H1 (cell line): ENCODE results near the gene PSORS1C2. TPM values are rescaled to one million over a fixed set of nuclear protein-coding genes. Genes with fewer than 3 reads are reported as not detected.

Experiments used
- CTCF ChIA-PET: fragments of 300-600 bp; sonication (Branson Sonifier 250); formaldehyde crosslinking; loops from one replicate; lab custom pipeline; 2021; ENCODE audit not compliant: partially characterized antibody; lab: Charles Lee
- POLR2A ChIA-PET: fragments of 300-600 bp; sonication (Branson Sonifier 250); formaldehyde crosslinking; loops from one replicate; lab custom pipeline; 2021; ENCODE audit warnings: inconsistent platforms; ENCODE audit not compliant: partially characterized antibody; lab: Charles Lee
- DNase-seq, 2 experiments: peaks; one replicate each; pipeline versions ENCODE4 v3.0.0 to v3.0.0-alpha.2; 2010 to 2022; ENCODE audit warnings: low spot score in 2 of 2, low read depth in 1 of 2, mixed read lengths in 1 of 2
- FAIRE-seq: peaks from 2 replicates; lab custom pipeline; 2011; peaks lifted over from hg19 to GRCh38; lab: Jason Lieb, UNC
- H2AFZ ChIP-seq: 2 replicates; pipeline ENCODE4 v1.8.1; 2012; ENCODE audit warnings: low read length, inconsistent platforms
- H2AK5ac ChIP-seq: 2 replicates; pipeline ENCODE4 v1.6.1; 2013; ENCODE audit warnings: low read depth, low read length
- H2BK120ac ChIP-seq: replicated peaks from 2 replicates; pipeline ENCODE3; 2013; ENCODE audit warnings: low read depth, low read length, inconsistent platforms
- H2BK12ac ChIP-seq: 2 replicates; pipeline ENCODE4 v1.6.1; 2013; ENCODE audit warnings: low read depth, low read length
- H2BK15ac ChIP-seq: 2 replicates; pipeline ENCODE4 v1.6.1; 2013; ENCODE audit warnings: low read length
- H2BK20ac ChIP-seq: 2 replicates; pipeline ENCODE4 v1.6.1; 2013; ENCODE audit warnings: low read length
- H2BK5ac ChIP-seq: 2 replicates; pipeline ENCODE4 v1.6.1; 2013; ENCODE audit warnings: low read depth, low read length
- H3K14ac ChIP-seq: 2 replicates; pipeline ENCODE4 v1.6.1; 2013; ENCODE audit warnings: inconsistent platforms; ENCODE audit not compliant: insufficient read length
- H3K18ac ChIP-seq: 2 replicates; pipeline ENCODE4 v1.6.1; 2013; ENCODE audit warnings: low read length; ENCODE audit errors: extremely low read depth
- H3K23ac ChIP-seq: 2 replicates; pipeline ENCODE4 v1.6.1; 2013; ENCODE audit warnings: inconsistent platforms; ENCODE audit not compliant: insufficient read length
- H3K23me2 ChIP-seq: 2 replicates; pipeline ENCODE4 v1.6.1; 2013; ENCODE audit warnings: low read depth, low read length
- H3K27ac ChIP-seq: 2 replicates; pipeline ENCODE4 v1.6.1; 2011; ENCODE audit warnings: low read depth, low read length, inconsistent platforms
- H3K27me3 ChIP-seq, 4 experiments: replicated peaks in 1 of 4; 1 replicate in 1 of 4; 2 replicates in 3 of 4; pipeline versions ENCODE4 v1.6.1 to v1.8.1; 2011 to 2013; ENCODE audit warnings: low read length in 3 of 4, mild to moderate bottlenecking in 3 of 4, inconsistent platforms in 2 of 4, mixed read lengths in 2 of 4, moderate library complexity in 1 of 4; ENCODE audit not compliant: control insufficient read depth in 3 of 4, insufficient read depth in 3 of 4; ENCODE audit errors: extremely low read depth in 1 of 4
- H3K36me3 ChIP-seq, 4 experiments: 2 replicates each; pipeline versions ENCODE4 v1.6.1 to v1.8.1; 2011 to 2013; ENCODE audit warnings: mild to moderate bottlenecking in 4 of 4, low read length in 3 of 4, moderate library complexity in 2 of 4, control low read depth in 1 of 4, inconsistent platforms in 1 of 4; ENCODE audit not compliant: insufficient read depth in 4 of 4, control insufficient read depth in 2 of 4
- H3K4ac ChIP-seq: replicated peaks from 2 replicates; pipeline ENCODE3; 2013; ENCODE audit warnings: low read length, low read depth, mixed read lengths, inconsistent platforms; ENCODE audit not compliant: insufficient read length
- H3K4me1 ChIP-seq, 4 experiments: replicated peaks in 1 of 4; 1 replicate in 1 of 4; 2 replicates in 3 of 4; pipeline versions ENCODE4 v1.6.1 to v1.8.1; 2011 to 2013; ENCODE audit warnings: low read length in 3 of 4, inconsistent platforms in 2 of 4, mixed read lengths in 1 of 4; ENCODE audit not compliant: insufficient read depth in 4 of 4, control insufficient read depth in 3 of 4
- H3K4me2 ChIP-seq, 2 experiments: 2 replicates each; pipeline versions ENCODE4 v1.6.1 to v1.8.1; 2011 to 2013; ENCODE audit warnings: low read depth in 2 of 2, low read length in 2 of 2, control low read depth in 1 of 2, inconsistent platforms in 1 of 2, mild to moderate bottlenecking in 1 of 2; ENCODE audit not compliant: insufficient read depth in 1 of 2
- H3K4me3 ChIP-seq, 4 experiments: fragments of 200-600, 300-600 bp in 1 of 4; sonication (generic), shearing (Covaris generic), sonication (Bioruptor Twin) in 1 of 4; 2 replicates each; pipeline versions ENCODE4 v1.5.1 to v1.8.1; 2011 to 2016; ENCODE audit warnings: low read length in 4 of 4, low read depth in 3 of 4, control low read depth in 2 of 4, inconsistent platforms in 2 of 4, mild to moderate bottlenecking in 2 of 4, mixed read lengths in 1 of 4, moderate library complexity in 1 of 4; ENCODE audit not compliant: insufficient read depth in 2 of 4; ENCODE audit errors: extremely low read depth in 1 of 4
- H3K56ac ChIP-seq: replicated peaks from 2 replicates; pipeline ENCODE3; 2013; ENCODE audit warnings: low read depth, mild to moderate bottlenecking, mixed read lengths, low read length, inconsistent platforms; ENCODE audit not compliant: insufficient read length
- H3K79me1 ChIP-seq: 2 replicates; pipeline ENCODE4 v1.6.1; 2013; ENCODE audit warnings: low read depth, low read length, control low read depth
- H3K79me2 ChIP-seq, 2 experiments: 2 replicates each; pipeline versions ENCODE4 v1.6.1 to v1.8.1; 2012 to 2013; ENCODE audit warnings: low read length in 2 of 2, mild to moderate bottlenecking in 2 of 2, inconsistent platforms in 1 of 2; ENCODE audit not compliant: insufficient read depth in 2 of 2, control insufficient read depth in 1 of 2
- H3K9ac ChIP-seq, 4 experiments: replicated peaks in 1 of 4; 1 replicate in 1 of 4; 2 replicates in 3 of 4; pipeline versions ENCODE4 v1.6.1 to v1.8.1; 2011 to 2013; ENCODE audit warnings: low read depth in 3 of 4, low read length in 3 of 4, control low read depth in 2 of 4, mild to moderate bottlenecking in 2 of 4, moderate library complexity in 2 of 4, inconsistent platforms in 1 of 4; ENCODE audit errors: extremely low read depth in 1 of 4
- H3K9me3 ChIP-seq, 2 experiments: 2 replicates each; pipeline versions ENCODE4 v1.6.1 to v1.8.1; 2012 to 2013; ENCODE audit warnings: mild to moderate bottlenecking in 2 of 2, moderate library complexity in 2 of 2, control low read depth in 1 of 2, inconsistent platforms in 1 of 2, low read depth in 1 of 2, low read length in 1 of 2, mixed read lengths in 1 of 2; ENCODE audit not compliant: insufficient read depth in 2 of 2
- H4K20me1 ChIP-seq, 2 experiments: replicated peaks in 1 of 2; 2 replicates each; pipeline versions ENCODE3 to v1.8.1; 2011 to 2013; ENCODE audit warnings: inconsistent platforms in 2 of 2, low read length in 2 of 2, mild to moderate bottlenecking in 1 of 2; ENCODE audit not compliant: insufficient read depth in 2 of 2, control insufficient read depth in 1 of 2
- H4K5ac ChIP-seq: 2 replicates; pipeline ENCODE4 v1.6.1; 2013; ENCODE audit warnings: low read length, low read depth, mixed read lengths, inconsistent platforms; ENCODE audit not compliant: insufficient read length
- H4K8ac ChIP-seq: 2 replicates; pipeline ENCODE4 v1.8.0; 2013; ENCODE audit warnings: mild to moderate bottlenecking, moderate library complexity, low read length, inconsistent platforms; ENCODE audit not compliant: insufficient read depth; ENCODE audit errors: extremely low read depth
- H4K91ac ChIP-seq: replicated peaks from 2 replicates; pipeline ENCODE3; 2013; ENCODE audit warnings: low read length, mixed read lengths, inconsistent platforms; ENCODE audit not compliant: insufficient read length
- CBX5 ChIP-seq: fragments of 300-800, 300-1000 bp; sonication (generic); IDR thresholded peaks from 2 replicates; pipeline ENCODE4 v1.7.1; 2016; ENCODE audit warnings: antibody characterized with exemption, low read length, low read depth
- CBX8 ChIP-seq: fragments of 300-800, 300-1000 bp; sonication (generic); IDR thresholded peaks from 2 replicates; pipeline ENCODE4 v1.7.1; 2016; ENCODE audit warnings: low read depth, low read length, borderline replicate concordance
- CHD1 ChIP-seq: IDR thresholded peaks from 2 replicates; pipeline ENCODE4 v1.6.1; 2012; ENCODE audit warnings: low read depth, low read length, improper control_type of control experiment
- CHD2 ChIP-seq: IDR thresholded peaks from 2 replicates; pipeline ENCODE4 v1.6.1; 2012; ENCODE audit warnings: low read length, improper control_type of control experiment
- CREB1 ChIP-seq: IDR thresholded peaks from 2 replicates; pipeline ENCODE4 v1.6.1; 2012; ENCODE audit warnings: inconsistent platforms
- HDAC6 ChIP-seq: IDR thresholded peaks from one replicate; pipeline ENCODE4 v1.7.1; 2012; ENCODE audit warnings: low read depth, mild to moderate bottlenecking, inconsistent platforms, low read length, moderate library complexity
- POLR2AphosphoS5 ChIP-seq: IDR thresholded peaks from 2 replicates; pipeline ENCODE4 v1.6.1; 2011; ENCODE audit warnings: low read depth, low read length
- SRF ChIP-seq: IDR thresholded peaks from 2 replicates; pipeline ENCODE4 v1.6.1; 2011; ENCODE audit warnings: mild to moderate bottlenecking, low read depth, low read length, moderate library complexity
- SUZ12 ChIP-seq: fragments of 200-600 bp; sonication (generic); IDR thresholded peaks from 2 replicates; pipeline ENCODE4 v1.6.1; 2012; ENCODE audit warnings: mild to moderate bottlenecking, inconsistent platforms, low read length, moderate library complexity, mixed read lengths
- TCF12 ChIP-seq: IDR thresholded peaks from 2 replicates; pipeline ENCODE4 v1.6.1; 2011; ENCODE audit warnings: low read depth, mild to moderate bottlenecking, low read length
- TEAD4 ChIP-seq: IDR thresholded peaks from 2 replicates; pipeline ENCODE4 v1.6.1; 2012; ENCODE audit warnings: low read depth, low read length, inconsistent platforms, mixed read lengths
- YY1 ChIP-seq: IDR thresholded peaks from 2 replicates; pipeline ENCODE4 v1.6.1; 2011; ENCODE audit warnings: low read depth, mild to moderate bottlenecking, low read length
- WGBS, 2 experiments: shearing (Covaris generic) in 1 of 2; methylation state at CpG; one replicate each; pipeline versions ENCODE4 v1.1.6 to v1.1.7; 2013 to 2015; ENCODE audit warnings: low lambda C conversion rate in 2 of 2, mixed read lengths in 2 of 2, inconsistent platforms in 1 of 2, low coverage in 1 of 2, missing lambda C conversion rate in 1 of 2; ENCODE audit not compliant: insufficient replicate concordance in 2 of 2, insufficient coverage in 1 of 2, insufficient read length in 1 of 2; ENCODE audit errors: extremely low coverage in 1 of 2, missing lambda C conversion rate in 1 of 2; 5-methylcytosine and 5-hydroxymethylcytosine counted together
- polyA plus RNA-seq, 7 experiments: library from polyadenylated mRNA; depleted of rRNA in 3 of 7; stranded (reverse) in 5 of 7; unstranded in 2 of 7; fragments of >200 nt in 5 of 7; fragments of 200-250 nt in 2 of 7; gene quantifications; 1 replicate in 5 of 7; 2 replicates in 1 of 7; 4 replicates in 1 of 7; pipeline versions ENCODE4 v1.2.1 to v1.2.3, GENCODE V29; 2011 to 2013; ENCODE audit warnings: missing spikeins in 2 of 7, mixed read lengths in 2 of 7
- total RNA-seq: library from RNA; stranded (reverse); fragmentation: NEBNext Ultra II Directional; extraction: Animal tissue kit (Norgen Biotek cat#: 25700); gene quantifications from 2 replicates; pipeline ENCODE4 v1.2.1, GENCODE V29; 2021
- TF ChIP-seq, protein P1 (sequence below), 3 experiments: IDR thresholded peaks; 1 replicate in 2 of 3; 2 replicates in 1 of 3; pipeline versions ENCODE4 v1.5.1 to v1.6.1; 2011; ENCODE audit warnings: low read length in 3 of 3, mild to moderate bottlenecking in 3 of 3, inconsistent platforms in 2 of 3, low read depth in 1 of 3, moderate library complexity in 1 of 3; ENCODE audit not compliant: insufficient read depth in 1 of 3; ENCODE audit errors: control extremely low read depth in 1 of 3

PSORS1C2 gene
- total and polyA plus RNA-seq, 2 of the 8 experiments (the other 6 are each of a cell fraction or from before 2014, with no cell fraction given), result 0.11 TPM; not detected in 1

DNA sequence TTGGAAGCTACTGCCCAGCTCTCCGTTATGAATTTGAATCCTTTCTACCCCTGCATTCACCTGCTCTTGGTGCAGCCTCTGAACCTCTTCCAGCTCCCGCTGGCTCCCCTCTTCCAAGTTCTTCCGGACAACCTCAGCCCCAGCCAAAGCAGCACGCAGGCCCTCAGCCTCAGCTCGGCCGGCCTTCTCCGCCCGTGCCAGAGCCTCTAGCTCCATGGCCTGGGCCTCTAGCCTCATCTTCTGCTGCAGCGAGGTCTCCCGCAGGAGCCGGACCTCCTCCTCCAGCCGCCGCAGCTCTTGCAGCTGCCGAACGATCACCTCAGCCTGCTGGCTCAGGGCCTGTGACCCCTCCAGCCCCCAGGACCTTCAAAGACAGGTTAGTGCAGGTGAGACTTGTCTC is 15.6 kb upstream of the PSORS1C2 start:
- Histone ChIP-seq H2BK120ac (no peak overlapping the region), H3K36me3 (peaks cover 0 to 40% (median 7%) of the 10 kb centered on the region in 4 experiments; a peak in 7 of 8 replicates), H3K79me2 (no peaks in the 10 kb centered on the region), H2BK20ac (no peak overlapping the region), H3K79me1 (no peaks in the 10 kb centered on the region), H2AFZ (no peak overlapping the region), H3K14ac (no peak overlapping the region), H2BK12ac (no peak overlapping the region), H4K91ac (no peak overlapping the region), H3K23me2 (peaks cover 9% of the 10 kb centered on the region), H2AK5ac (no peak overlapping the region), H4K8ac (no peak overlapping the region), H3K27me3 (no peaks in the 10 kb centered on the region), H3K23ac (no peak overlapping the region), H4K20me1 (peaks cover 0 to 3% of the 10 kb centered on the region in 2 experiments), H3K9ac (no peak overlapping the region), H3K4me3 (no peak overlapping the region), H2BK15ac (no peak overlapping the region), H3K27ac (no peak overlapping the region), H2BK5ac (no peak overlapping the region), H4K5ac (no peak overlapping the region), H3K56ac (no peak overlapping the region), H3K4me2 (no peak overlapping the region), H3K4me1 (peaks cover 0 to 16% (median 10%) of the 10 kb centered on the region in 4 experiments; a peak in 5 of 7 replicates), H3K18ac (no peak overlapping the region), H3K4ac (no peak overlapping the region), H3K9me3 (no peaks in the 10 kb centered on the region)
- DNase-seq, result no peak
- ChIA-PET POLR2A (interaction anchor here (0.8 to 68.5 kb wide), 3 partner anchors 7 to 226 kb away, joined by 3 to 2251 read pairs (median 2251); partner anchors contain the start of genes CCHCR1, CDSN, POU5F1 and PSORS1C1), CTCF (interaction anchor here (0.6 to 2.6 kb wide), 10 partner anchors 11 to 132 kb away, joined by 3 to 9 read pairs (median 3); partner anchors contain the start of gene PSORS1C2)
- 86% methylated on average over 15 of the region's 15 CpGs; no CpG with 5 or more reads in 1 of the 2 experiments for WGBS, 2 experiments
- no peak for FAIRE-seq
- no peak for TF ChIP-seq CHD2
- no peak for TF ChIP-seq YY1
- TF ChIP-seq CREB1, result no peak
- TF ChIP-seq CBX8, result no peak
- TF ChIP-seq SUZ12, result no peak
- no peak for TF ChIP-seq SRF
- TF ChIP-seq HDAC6, result no peak
- TF ChIP-seq, protein P1, sequence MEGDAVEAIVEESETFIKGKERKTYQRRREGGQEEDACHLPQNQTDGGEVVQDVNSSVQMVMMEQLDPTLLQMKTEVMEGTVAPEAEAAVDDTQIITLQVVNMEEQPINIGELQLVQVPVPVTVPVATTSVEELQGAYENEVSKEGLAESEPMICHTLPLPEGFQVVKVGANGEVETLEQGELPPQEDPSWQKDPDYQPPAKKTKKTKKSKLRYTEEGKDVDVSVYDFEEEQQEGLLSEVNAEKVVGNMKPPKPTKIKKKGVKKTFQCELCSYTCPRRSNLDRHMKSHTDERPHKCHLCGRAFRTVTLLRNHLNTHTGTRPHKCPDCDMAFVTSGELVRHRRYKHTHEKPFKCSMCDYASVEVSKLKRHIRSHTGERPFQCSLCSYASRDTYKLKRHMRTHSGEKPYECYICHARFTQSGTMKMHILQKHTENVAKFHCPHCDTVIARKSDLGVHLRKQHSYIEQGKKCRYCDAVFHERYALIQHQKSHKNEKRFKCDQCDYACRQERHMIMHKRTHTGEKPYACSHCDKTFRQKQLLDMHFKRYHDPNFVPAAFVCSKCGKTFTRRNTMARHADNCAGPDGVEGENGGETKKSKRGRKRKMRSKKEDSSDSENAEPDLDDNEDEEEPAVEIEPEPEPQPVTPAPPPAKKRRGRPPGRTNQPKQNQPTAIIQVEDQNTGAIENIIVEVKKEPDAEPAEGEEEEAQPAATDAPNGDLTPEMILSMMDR (IDR thresholded peaks at IDR 0.05; ENCODE audit: control extremely low read depth in 1 of 3, insufficient read depth in 1 of 3, low read depth in 1 of 3, low read length in 3 of 3), result no peak
- no peak for TF ChIP-seq TEAD4
- no peak for TF ChIP-seq TCF12
- no peak for TF ChIP-seq CBX5
- no peak for TF ChIP-seq CHD1
- TF ChIP-seq POLR2AphosphoS5, result no peak
